SK-N-SH (cell line): Measurements from ENCODE around the gene CAMKMT.

Source experiments
- CTCF ChIP-seq: fragments of 200-600 bp; sonication (generic); IDR thresholded peaks from 2 replicates; pipeline ENCODE4 v1.6.1; 2017; ENCODE audit warnings: antibody characterized with exemption, mild to moderate bottlenecking, moderate library complexity
- POLR2AphosphoS5 ChIP-seq: IDR thresholded peaks from 2 replicates; pipeline ENCODE4 v1.6.1; 2012; ENCODE audit warnings: low read depth, low read length
- RXRA ChIP-seq: IDR thresholded peaks from 2 replicates; pipeline ENCODE4 v1.4.0; 2012; ENCODE audit warnings: low read depth, mild to moderate bottlenecking, borderline replicate concordance
- TEAD4 ChIP-seq: IDR thresholded peaks from 2 replicates; pipeline ENCODE4 v1.4.0; 2012; ENCODE audit warnings: mild to moderate bottlenecking, borderline replicate concordance; ENCODE audit not compliant: insufficient read depth
- USF2 ChIP-seq: fragments of 150-350 bp; IDR thresholded peaks from 2 replicates; pipeline ENCODE4 v1.6.1; 2017; ENCODE audit warnings: antibody characterized with exemption, low read length, low read depth, borderline replicate concordance
- TF ChIP-seq, protein P1 (sequence below): IDR thresholded peaks from 2 replicates; pipeline ENCODE4 v1.6.1; 2012; ENCODE audit warnings: mild to moderate bottlenecking, low read depth, low read length, moderate library complexity

GRCh38 chr2:44676379-44676778 is 314.6 kb downstream of the CAMKMT start:
- TF ChIP-seq CTCF (no peak), RXRA (no peak), POLR2AphosphoS5 (no peak), TEAD4 (no peak), USF2 (no peak)
- TF ChIP-seq, protein P1, sequence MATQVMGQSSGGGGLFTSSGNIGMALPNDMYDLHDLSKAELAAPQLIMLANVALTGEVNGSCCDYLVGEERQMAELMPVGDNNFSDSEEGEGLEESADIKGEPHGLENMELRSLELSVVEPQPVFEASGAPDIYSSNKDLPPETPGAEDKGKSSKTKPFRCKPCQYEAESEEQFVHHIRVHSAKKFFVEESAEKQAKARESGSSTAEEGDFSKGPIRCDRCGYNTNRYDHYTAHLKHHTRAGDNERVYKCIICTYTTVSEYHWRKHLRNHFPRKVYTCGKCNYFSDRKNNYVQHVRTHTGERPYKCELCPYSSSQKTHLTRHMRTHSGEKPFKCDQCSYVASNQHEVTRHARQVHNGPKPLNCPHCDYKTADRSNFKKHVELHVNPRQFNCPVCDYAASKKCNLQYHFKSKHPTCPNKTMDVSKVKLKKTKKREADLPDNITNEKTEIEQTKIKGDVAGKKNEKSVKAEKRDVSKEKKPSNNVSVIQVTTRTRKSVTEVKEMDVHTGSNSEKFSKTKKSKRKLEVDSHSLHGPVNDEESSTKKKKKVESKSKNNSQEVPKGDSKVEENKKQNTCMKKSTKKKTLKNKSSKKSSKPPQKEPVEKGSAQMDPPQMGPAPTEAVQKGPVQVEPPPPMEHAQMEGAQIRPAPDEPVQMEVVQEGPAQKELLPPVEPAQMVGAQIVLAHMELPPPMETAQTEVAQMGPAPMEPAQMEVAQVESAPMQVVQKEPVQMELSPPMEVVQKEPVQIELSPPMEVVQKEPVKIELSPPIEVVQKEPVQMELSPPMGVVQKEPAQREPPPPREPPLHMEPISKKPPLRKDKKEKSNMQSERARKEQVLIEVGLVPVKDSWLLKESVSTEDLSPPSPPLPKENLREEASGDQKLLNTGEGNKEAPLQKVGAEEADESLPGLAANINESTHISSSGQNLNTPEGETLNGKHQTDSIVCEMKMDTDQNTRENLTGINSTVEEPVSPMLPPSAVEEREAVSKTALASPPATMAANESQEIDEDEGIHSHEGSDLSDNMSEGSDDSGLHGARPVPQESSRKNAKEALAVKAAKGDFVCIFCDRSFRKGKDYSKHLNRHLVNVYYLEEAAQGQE: no peak
